GM12873 (cell line): ENCODE measurements around the gene AKAP5.

Experiments used
- CTCF ChIP-seq: IDR thresholded peaks from 2 replicates; pipeline ENCODE4 v1.5.1; 2012; ENCODE audit warnings: low read depth, mild to moderate bottlenecking, moderate library complexity, low read length, control low read depth; ENCODE audit not compliant: insufficient read depth; ENCODE audit errors: missing control alignments

Gene AKAP5

DNA sequence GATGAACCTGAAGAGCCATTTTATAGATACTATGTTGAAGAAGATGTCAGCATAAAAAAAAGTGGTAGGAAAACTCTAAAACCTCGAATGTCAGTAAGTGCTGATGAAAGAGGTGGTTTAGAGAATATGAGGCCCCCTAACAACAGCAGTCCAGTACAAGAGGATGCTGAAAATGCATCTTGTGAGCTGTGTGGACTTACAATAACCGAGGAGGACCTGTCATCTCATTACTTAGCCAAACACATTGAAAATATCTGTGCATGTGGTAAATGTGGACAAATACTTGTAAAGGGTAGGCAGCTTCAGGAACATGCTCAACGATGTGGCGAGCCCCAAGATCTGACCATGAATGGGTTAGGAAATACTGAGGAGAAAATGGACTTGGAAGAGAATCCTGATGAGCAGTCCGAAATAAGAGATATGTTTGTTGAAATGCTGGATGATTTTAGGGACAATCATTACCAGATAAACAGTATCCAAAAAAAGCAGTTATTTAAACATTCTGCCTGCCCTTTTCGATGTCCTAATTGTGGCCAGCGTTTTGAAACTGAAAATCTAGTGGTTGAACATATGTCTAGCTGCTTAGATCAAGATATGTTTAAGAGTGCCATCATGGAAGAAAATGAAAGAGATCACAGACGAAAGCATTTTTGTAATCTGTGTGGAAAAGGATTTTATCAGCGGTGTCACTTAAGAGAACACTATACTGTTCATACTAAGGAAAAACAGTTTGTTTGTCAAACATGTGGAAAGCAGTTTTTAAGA is 57.5 kb downstream of the AKAP5 start:
- no peak for TF ChIP-seq CTCF
